ENCODE data around the gene PRKG1.

- no peak for TF ChIP-seq CTCF (conservative IDR thresholded peaks at IDR 0.05 in 1 of 2, IDR thresholded peaks at IDR 0.05 in 1 of 2; ENCODE audit: extremely low read depth in 1 of 2, insufficient read depth in 1 of 2, low read depth in 1 of 2, low read length in 2 of 2)
- no peak for TF ChIP-seq EZH2 (IDR thresholded peaks at IDR 0.05; ENCODE audit: borderline replicate concordance, low read length)
Observed at GRCh38 chr10:51952056-51952455, 877.8 kb downstream of the PRKG1 start.
